OCI-LY7 (cell line): ENCODE data around the gene RNF169. TPM values are rescaled to one million over a fixed set of nuclear protein-coding genes. Genes with fewer than 3 reads are reported as not detected.

ENCODE experiments used
- BruUV-seq: library from RNA; stranded (reverse); fragments of 400-500 nt; replicated peaks from 2 replicates; lab custom pipeline; 2021; lab: Mats Ljungman, UMichigan
- CTCF ChIA-PET: fragments of 300-600 bp; sonication (Branson Sonifier 250); formaldehyde crosslinking; loops from one replicate; lab custom pipeline; 2022; ENCODE audit warnings: antibody characterized with exemption; ENCODE audit not compliant: unreplicated experiment; lab: Charles Lee
- POLR2A ChIA-PET: fragments of 300-600 bp; sonication (Branson Sonifier 250); formaldehyde crosslinking; loops from one replicate; lab custom pipeline; 2022; ENCODE audit warnings: antibody characterized with exemption; lab: Charles Lee
- DNase-seq: peaks from one replicate; pipeline ENCODE4 v3.0.0-alpha.2; 2015; ENCODE audit warnings: low spot score
- H2AFZ ChIP-seq: fragments of 200-600 bp; sonication (generic), shearing (Covaris generic); 2 replicates; pipeline ENCODE4 v1.6.1; 2014; ENCODE audit warnings: mild to moderate bottlenecking, antibody characterized with exemption, low read length, moderate library complexity
- H3K27ac ChIP-seq: fragments of 200-600 bp; sonication (generic); 2 replicates; pipeline ENCODE4 v1.5.1; 2014; ENCODE audit warnings: mixed run types, low read depth, mild to moderate bottlenecking, moderate library complexity, low read length, inconsistent platforms; ENCODE audit not compliant: poor library complexity, severe bottlenecking
- H3K36me3 ChIP-seq: fragments of 200-600 bp; sonication (generic); 2 replicates; pipeline ENCODE4 v1.6.1; 2014; ENCODE audit warnings: mild to moderate bottlenecking, antibody characterized with exemption, low read length, moderate library complexity, mixed read lengths; ENCODE audit not compliant: insufficient read depth
- H3K4me1 ChIP-seq: fragments of 200-600 bp; sonication (generic); 2 replicates; pipeline ENCODE4 v1.5.1; 2014; ENCODE audit warnings: mild to moderate bottlenecking, low read length; ENCODE audit not compliant: insufficient read depth, poor library complexity, severe bottlenecking
- H3K4me2 ChIP-seq: fragments of 200-600 bp; sonication (generic); 2 replicates; pipeline ENCODE4 v1.6.1; 2014; ENCODE audit warnings: mild to moderate bottlenecking, low read length
- H3K4me3 ChIP-seq: fragments of 200-600 bp; sonication (generic); 2 replicates; pipeline ENCODE4 v1.5.1; 2014; ENCODE audit warnings: mild to moderate bottlenecking, low read depth, low read length; ENCODE audit not compliant: poor library complexity, severe bottlenecking
- H3K79me2 ChIP-seq: fragments of 200-600 bp; sonication (generic); 2 replicates; pipeline ENCODE4 v1.6.1; 2016; ENCODE audit warnings: low read depth, mild to moderate bottlenecking, low read length, moderate library complexity, mixed read lengths; ENCODE audit not compliant: insufficient read depth
- H3K9me2 ChIP-seq: fragments of 200-600 bp; sonication (generic); 2 replicates; pipeline ENCODE4 v1.6.1; 2016; ENCODE audit warnings: mild to moderate bottlenecking, low read length, mixed read lengths; ENCODE audit not compliant: insufficient read depth
- H3K9me3 ChIP-seq: fragments of 200-600 bp; sonication (generic); 2 replicates; pipeline ENCODE4 v1.6.1; 2014; ENCODE audit warnings: mild to moderate bottlenecking, mixed run types, low read length, mixed read lengths
- H4K20me1 ChIP-seq: fragments of 200-600 bp; sonication (generic); 2 replicates; pipeline ENCODE4 v1.6.1; 2014; ENCODE audit warnings: mild to moderate bottlenecking, antibody characterized with exemption, low read length, moderate library complexity, mixed read lengths; ENCODE audit not compliant: insufficient read depth
- EZH2phosphoT487 ChIP-seq: fragments of 200-600 bp; sonication (generic); IDR thresholded peaks from 2 replicates; pipeline ENCODE4 v1.6.1; 2018; ENCODE audit warnings: low read depth, borderline replicate concordance, mild to moderate bottlenecking, mixed run types, antibody characterized with exemption, low read length, moderate library complexity, mixed read lengths
- intact Hi-C: fragments of 100-400 bp; cut with micrococcal nuclease; formaldehyde crosslinking; loops from one replicate; pipeline ENCODE4 v1.10.0; 2022; ENCODE audit not compliant: unreplicated experiment
- total RNA-seq, 2 experiments: library from RNA; depleted of rRNA in 1 of 2; stranded (reverse); fragments of >200 nt in 1 of 2; shearing (Covaris generic) in 1 of 2; gene quantifications; 2 replicates each; pipeline ENCODE4 v1.2.3, GENCODE V29; 2014 to 2022
- TF ChIP-seq, protein P1 (sequence below): fragments of 200-600 bp; sonication (generic); conservative IDR thresholded peaks from 2 replicates; pipeline ENCODE4 v1.5.1; 2014; ENCODE audit warnings: mild to moderate bottlenecking, antibody characterized with exemption, low read length, moderate library complexity, mixed read lengths

The RNF169 gene
- total RNA-seq, 2 experiments from 2014 or later: 16.4 to 18.0 TPM

DNA sequence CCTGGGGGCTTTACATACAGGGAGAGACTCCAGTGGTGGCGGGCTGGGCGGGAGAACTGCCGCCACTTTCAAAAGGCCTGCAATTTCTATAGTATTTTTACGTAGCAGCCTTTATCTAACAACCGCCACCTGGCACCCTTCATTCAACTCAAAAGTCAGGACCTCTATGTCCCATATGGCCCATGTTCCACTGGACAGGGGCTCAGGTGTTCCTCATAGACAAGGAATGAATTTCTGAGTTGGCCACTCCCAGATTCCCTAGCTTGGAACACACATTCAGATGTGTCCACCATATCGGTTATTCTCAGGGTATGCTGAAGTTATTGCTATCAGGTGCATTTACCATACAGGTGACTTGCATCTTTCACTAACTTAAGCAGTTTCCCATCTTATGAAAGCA, 29.9 kb downstream of the RNF169 start:
- Histone ChIP-seq H2AFZ (no peak overlapping the region), H3K4me2 (no peak overlapping the region), H3K4me1 (peaks cover 17% of the 10 kb centered on the region), H3K79me2 (peaks cover 69% of the 10 kb centered on the region; the same call in 1 of the 2 replicates), H3K27ac (no peak overlapping the region), H3K9me3 (no peaks in the 10 kb centered on the region), H3K9me2 (no peaks in the 10 kb centered on the region), H3K36me3 (peaks cover 15% of the 10 kb centered on the region; the same call in 1 of the 2 replicates), H3K4me3 (no peak overlapping the region), H4K20me1 (no peaks in the 10 kb centered on the region; the same call in 1 of the 2 replicates)
- no TSS peak for BruUV-seq
- POLR2A ChIA-PET: no interaction called here
- intact Hi-C loops: no loop called here
- TF ChIP-seq EZH2phosphoT487: no peak
- TF ChIP-seq, protein P1, sequence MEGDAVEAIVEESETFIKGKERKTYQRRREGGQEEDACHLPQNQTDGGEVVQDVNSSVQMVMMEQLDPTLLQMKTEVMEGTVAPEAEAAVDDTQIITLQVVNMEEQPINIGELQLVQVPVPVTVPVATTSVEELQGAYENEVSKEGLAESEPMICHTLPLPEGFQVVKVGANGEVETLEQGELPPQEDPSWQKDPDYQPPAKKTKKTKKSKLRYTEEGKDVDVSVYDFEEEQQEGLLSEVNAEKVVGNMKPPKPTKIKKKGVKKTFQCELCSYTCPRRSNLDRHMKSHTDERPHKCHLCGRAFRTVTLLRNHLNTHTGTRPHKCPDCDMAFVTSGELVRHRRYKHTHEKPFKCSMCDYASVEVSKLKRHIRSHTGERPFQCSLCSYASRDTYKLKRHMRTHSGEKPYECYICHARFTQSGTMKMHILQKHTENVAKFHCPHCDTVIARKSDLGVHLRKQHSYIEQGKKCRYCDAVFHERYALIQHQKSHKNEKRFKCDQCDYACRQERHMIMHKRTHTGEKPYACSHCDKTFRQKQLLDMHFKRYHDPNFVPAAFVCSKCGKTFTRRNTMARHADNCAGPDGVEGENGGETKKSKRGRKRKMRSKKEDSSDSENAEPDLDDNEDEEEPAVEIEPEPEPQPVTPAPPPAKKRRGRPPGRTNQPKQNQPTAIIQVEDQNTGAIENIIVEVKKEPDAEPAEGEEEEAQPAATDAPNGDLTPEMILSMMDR: no peak
- CTCF ChIA-PET: no interaction called here
- DNase-seq: no peak

DNA sequence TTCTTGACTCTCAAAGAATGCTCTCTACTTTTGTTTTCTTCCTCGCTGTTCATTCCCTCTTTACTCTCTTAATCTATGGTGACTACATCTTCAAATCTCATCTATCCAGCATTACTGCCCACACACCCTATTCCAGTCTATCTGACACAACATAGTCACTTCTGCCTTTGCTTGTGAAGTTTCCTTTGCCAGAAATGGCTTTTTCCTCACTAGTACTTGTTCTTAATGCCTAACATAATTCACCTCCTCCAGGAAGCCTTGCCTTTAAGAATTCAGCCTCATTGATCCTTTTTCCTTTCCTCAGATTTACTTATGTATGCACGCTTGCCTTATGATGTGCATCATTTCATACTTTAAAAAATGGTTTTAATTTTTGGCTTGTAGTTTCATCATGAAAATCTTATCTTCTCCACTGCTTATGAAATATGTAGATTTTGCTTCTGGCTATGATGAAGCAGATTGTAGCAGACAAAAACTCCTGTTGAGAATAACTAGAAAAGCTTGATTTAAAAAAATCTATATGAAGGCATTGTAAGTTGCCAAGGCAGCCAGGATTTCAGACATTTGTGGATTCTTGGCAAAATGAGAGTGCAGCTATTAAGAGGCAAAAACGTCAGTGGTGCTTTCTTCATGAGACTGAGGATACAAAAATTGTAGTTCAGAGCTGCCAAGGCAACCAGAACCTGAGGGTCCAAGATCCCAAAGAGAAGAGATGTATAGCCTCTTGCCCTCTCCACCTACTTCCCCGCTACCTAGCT, 31.8 kb downstream of the RNF169 start:
- POLR2A ChIA-PET: interaction anchor here (0.6 to 1.7 kb wide), 3 partner anchors 10 to 282 kb away, joined by 3 read pairs; no protein-coding TSS in a partner anchor
- TF ChIP-seq, protein P1: no peak
- no peak for TF ChIP-seq EZH2phosphoT487
- no TSS peak for BruUV-seq
- Histone ChIP-seq H3K79me2 (peaks cover 76% of the 10 kb centered on the region; the same call in 1 of the 2 replicates), H3K9me3 (no peaks in the 10 kb centered on the region), H3K27ac (no peak overlapping the region), H3K36me3 (peaks cover 15% of the 10 kb centered on the region; the same call in 1 of the 2 replicates), H4K20me1 (no peaks in the 10 kb centered on the region; the same call in 1 of the 2 replicates), H3K4me2 (no peak overlapping the region), H3K9me2 (no peaks in the 10 kb centered on the region), H3K4me3 (no peak overlapping the region), H3K4me1 (peaks cover 28% of the 10 kb centered on the region), H2AFZ (no peak overlapping the region)
- intact Hi-C loops: no loop called here
- CTCF ChIA-PET: interaction anchor here (1.1 kb wide), 1 partner anchor 10 kb away, joined by 4 read pairs; no protein-coding TSS in a partner anchor
- DNase-seq: no peak
